Islet precursor cell (in vitro differentiated cells): Measurements from ENCODE around the gene SNCB.
"Not testable (repeated sequence)": the region's sequence is repeated elsewhere in the genome, so short reads cannot be mapped to it uniquely, and the experiment has no call there.

Experiments
- DNase-seq: peaks from one replicate; pipeline ENCODE4 v3.0.0-alpha.2; 2018

SNCB gene

DNA sequence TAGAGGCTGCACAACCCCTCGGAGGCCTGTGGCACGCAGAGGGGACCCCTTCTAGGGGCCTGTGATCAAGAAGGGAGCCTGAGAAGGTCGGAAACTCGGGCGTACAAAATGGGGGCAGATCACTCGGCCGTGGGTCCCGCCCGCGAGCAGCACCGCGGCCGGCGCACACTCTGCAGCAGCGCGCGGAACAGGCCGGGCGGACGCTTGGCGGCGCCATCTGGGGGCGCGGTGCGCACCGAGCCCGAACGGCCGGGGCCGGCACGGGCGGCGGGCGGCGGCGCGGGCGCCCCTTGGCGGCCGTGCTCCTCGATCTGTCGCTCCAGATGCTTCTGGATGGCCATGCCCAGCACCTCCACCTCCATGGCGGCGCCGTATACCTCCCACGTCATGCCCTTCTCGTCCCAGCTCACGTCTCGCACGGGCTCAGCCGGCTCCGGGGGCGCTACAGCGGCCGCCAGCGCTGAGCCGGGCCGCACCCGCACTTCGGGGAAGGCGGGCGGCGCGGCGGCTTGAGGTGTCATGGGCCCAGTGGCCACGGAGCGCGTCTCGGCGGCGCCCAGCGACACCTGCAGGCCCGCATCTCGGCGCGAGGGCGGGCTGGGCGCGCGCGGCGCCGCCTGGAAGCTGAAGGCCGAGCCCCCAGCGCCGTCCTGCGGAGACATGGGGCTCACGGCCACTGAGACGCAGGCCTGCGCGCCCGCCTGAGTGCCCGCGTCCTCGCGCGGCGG lies 33.5 kb downstream of the SNCB start:
- peak; percentile 76 for DNase-seq

DNA sequence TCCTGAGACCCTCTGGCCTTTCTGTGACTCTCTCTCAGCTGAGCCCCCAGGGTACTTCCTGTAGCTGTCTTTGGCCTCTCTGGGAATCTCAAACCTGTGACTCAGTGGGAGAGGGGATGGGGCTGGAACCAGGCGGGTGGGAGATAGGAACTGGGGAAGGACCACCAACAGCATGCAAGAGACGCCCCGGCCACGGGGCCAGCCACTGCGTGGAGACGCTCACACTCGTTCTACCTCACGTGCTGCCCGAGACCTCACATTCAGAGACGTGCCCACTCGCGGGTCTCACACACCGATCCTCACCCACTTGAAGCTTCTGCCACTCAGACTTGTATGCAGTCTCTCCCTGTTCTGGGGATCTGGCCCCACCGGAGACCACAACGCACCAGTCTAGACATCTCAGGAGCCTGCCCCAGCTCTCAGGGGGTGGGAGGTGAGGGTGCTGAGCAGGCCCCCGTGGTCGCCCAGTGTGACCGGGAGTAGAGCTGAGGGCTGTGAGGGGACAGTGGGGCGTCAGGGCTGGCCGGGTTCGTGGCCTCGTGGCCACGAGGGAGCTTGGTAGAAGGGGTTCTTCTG lies 34.2 kb downstream of the SNCB start:
- DNase-seq = no peak

DNA sequence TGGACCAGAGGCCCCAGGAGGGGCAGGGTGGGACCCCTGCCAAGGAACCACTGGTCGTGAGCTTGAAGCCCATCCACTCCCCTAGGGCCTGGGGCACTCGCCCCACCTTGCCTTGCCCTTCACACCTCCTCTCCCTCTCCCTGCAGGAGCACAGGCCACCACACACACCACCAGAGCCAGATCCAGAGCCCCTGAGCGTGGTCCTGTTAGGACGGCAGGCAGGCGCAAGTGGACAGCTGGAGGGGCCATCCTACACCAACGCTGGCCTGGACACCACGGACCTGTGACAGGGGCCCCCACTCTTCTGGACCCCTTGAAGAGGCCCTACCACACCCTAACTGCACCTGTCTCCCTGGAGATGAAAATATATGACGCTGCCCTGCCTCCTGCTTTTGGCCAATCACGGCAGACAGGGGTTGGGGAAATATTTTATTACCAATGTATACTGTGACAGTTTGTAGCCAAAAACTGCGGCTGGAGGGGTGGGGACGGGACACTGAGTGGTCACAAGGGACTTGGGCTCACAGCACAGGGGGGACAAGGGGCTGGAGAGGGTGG lies 34.9 kb downstream of the SNCB start:
- DNase-seq = no peak

- no peak for DNase-seq
Measured at GRCh38 chr5:176594554-176594953, 35.8 kb downstream of the SNCB start.

DNA sequence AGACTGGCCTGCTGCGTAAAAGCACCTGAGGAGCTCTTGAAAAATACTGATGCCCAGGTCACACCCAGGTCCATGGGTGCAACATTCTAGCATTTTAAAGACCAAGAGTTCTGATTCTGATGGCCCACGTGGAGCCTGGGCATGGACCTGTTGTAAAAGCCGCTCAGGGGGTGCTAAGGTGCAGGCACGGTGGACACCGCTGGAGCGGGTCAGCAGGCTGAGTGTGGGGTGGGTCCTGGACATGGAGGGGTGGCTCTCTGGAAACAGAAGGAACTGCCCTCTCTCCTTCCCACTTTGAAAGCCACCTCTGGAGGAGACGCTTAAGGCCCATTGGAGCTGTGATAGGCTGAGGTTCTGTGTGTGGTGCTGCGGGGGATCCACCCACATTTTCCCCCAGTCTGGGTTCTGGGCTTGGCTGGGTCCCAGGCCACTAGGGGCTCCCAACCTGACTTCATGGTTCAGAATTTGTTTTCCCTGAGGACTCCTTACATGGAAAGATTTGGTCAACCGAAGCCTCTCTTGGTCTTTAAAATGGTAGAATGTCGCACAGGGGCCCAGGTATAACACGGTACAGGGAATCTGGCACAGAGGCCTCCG lies 37.0 kb downstream of the SNCB start:
- DNase-seq = no peak

DNA sequence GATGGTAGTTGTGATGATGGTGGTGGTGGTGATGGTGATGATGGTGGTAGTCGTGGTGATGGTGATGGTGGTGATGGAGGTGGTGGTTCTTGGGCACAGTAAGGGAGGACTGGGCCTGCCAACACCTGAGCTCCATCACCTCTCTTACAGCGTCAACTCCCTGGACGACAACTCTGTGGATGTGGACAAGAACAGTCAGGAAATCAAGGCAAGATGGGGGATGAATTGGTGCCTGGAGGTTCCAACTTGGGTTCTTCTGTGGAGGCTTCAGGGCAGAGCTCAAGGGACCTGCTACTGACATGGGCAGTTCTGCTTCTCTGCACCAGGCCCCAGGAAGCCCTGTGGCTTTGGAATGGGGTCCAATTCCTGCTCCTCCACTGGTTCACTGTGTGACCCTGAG lies 37.8 kb downstream of the SNCB start:
- no peak for DNase-seq

- DNase-seq = not testable (repeated sequence)
Measured at GRCh38 chr5:176591667-176592066, 38.7 kb downstream of the SNCB start.

DNA sequence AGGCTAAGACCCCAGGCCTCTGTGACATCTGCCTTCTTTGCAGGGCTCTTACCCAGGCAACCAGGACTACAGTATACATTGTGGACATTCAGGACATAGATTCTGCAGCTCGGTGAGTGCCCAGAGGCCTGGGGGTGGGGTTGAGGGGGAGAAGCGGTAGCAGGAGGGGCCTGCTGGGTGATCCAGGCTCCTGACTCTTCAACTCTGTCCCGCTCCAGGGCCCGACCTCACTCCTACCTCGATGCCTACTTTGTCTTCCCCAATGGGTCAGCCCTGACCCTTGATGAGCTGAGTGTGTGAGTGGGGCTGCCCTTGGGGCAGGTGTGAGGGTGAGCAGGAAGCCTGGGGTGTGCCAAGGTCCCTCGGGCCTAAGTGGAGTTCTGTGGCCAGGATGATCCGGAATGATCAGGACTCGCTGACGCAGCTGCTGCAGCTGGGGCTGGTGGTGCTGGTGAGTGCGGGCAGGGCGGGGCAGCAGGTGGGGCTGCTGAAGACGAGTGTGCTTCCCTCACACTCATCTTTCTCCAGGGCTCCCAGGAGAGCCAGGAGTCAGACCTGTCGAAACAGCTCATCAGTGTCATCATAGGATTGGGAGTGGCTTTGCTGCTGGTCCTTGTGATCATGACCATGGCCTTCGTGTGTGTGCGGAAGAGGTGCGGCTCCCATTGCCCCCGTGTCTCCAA lies 40.2 kb downstream of the SNCB start:
- DNase-seq = no peak

GRCh38 chr5:176589039-176589769 lies 41.1 kb downstream of the SNCB start:
- no peak for DNase-seq

GRCh38 chr5:176588297-176588696 lies 42.0 kb downstream of the SNCB start:
- no peak for DNase-seq

- DNase-seq = no peak
Measured at GRCh38 chr5:176587398-176587797, 42.9 kb downstream of the SNCB start.

- DNase-seq = no peak
Measured at GRCh38 chr5:176583076-176583475, 47.3 kb downstream of the SNCB start.

DNA sequence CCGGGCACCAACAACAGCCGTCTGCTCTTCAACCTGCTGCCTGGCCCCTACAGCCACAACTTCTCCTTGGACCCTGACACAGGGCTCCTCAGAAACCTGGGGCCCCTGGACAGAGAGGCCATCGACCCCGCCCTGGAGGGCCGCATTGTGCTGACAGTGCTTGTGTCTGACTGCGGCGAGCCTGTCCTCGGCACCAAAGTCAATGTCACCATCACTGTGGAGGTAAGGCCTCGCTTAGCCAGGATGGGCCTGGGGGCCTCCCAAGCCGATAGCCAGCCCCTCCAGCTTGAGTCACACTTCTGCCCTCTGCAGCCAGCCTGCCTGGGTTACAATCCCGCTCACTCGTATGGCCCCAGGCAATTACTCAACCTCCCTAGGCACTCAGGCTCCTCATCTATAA lies 49.0 kb downstream of the SNCB start:
- no peak for DNase-seq

- DNase-seq = no peak
Measured at GRCh38 chr5:176579323-176579722, 51.0 kb downstream of the SNCB start.

GRCh38 chr5:176578391-176578808 lies 51.9 kb downstream of the SNCB start:
- peak; percentile 93 for DNase-seq

- no peak for DNase-seq
Measured at GRCh38 chr5:176577312-176578176, 52.8 kb downstream of the SNCB start.

DNA sequence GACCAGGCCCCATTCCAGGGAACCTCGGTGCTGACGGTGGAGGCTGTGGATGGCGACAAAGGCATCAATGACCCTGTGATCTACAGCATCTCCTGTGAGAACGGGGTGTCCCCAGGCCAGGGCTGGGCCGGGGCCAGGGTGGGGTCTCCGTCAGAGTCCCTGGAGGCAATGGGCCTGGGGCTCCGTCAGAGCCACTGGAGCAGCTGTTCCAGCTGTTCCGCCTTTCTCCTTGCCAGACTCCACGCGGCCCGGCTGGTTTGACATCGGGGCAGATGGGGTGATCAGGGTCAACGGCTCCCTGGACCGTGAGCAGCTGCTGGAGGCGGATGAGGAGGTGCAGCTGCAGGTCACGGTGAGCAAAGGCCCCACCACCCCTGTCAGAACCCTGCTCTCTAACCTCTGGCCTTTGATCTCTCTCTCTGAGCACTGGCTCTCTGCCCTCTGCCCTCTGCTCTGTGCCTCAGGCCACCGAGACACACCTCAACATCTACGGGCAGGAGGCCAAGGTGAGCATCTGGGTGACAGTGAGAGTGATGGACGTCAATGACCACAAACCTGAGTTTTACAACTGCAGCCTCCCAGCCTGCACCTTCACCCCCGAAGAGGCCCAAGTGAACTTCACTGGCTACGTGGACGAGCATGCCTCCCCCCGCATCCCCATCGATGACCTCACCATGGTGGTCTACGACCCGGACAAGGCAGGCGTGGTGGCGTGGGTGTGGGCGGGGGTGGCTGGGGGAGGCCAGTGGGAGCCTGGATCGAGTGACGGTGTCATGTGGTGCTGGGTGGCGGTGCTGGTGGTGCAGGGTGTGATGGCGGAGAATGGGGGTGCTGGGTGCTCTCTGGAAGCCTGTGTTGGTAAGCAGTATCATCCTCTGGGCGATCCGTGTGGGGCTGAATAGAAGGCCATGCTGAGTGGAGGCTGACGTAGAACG lies 54.6 kb downstream of the SNCB start:
- no peak for DNase-seq

- no peak for DNase-seq
Measured at GRCh38 chr5:176575066-176575465, 55.3 kb downstream of the SNCB start.

- DNase-seq = no peak
Measured at GRCh38 chr5:176574297-176574591, 56.1 kb downstream of the SNCB start.

GRCh38 chr5:176573564-176574296 lies 56.6 kb downstream of the SNCB start:
- peak; percentile 76 for DNase-seq
